GM13976 (cell line): ENCODE data around the gene ZNF609.

Experiments used
- DNase-seq: peaks from one replicate; pipeline ENCODE4 v3.0.0; 2012; ENCODE audit warnings: low spot score
- in situ Hi-C: fragments of 300-500 bp; cut with MboI; formaldehyde crosslinking; loops from one replicate; pipeline ENCODE4 v1.12.0; 2022; ENCODE audit warnings: low sequenced_read_pairs, mixed read lengths, inconsistent platforms; ENCODE audit not compliant: unreplicated experiment
- TF ChIP-seq, protein P1 (sequence below): IDR thresholded peaks from 2 replicates; pipeline ENCODE4 v1.5.1; 2012; ENCODE audit warnings: borderline replicate concordance, mild to moderate bottlenecking; ENCODE audit not compliant: insufficient read depth; ENCODE audit errors: extremely low read depth, missing control alignments, control extremely low read depth

ZNF609 gene

GRCh38 chr15:64705006-64705405 lies 244.6 kb downstream of the ZNF609 start:
- in situ Hi-C loops: no loop called here
- TF ChIP-seq, protein P1, sequence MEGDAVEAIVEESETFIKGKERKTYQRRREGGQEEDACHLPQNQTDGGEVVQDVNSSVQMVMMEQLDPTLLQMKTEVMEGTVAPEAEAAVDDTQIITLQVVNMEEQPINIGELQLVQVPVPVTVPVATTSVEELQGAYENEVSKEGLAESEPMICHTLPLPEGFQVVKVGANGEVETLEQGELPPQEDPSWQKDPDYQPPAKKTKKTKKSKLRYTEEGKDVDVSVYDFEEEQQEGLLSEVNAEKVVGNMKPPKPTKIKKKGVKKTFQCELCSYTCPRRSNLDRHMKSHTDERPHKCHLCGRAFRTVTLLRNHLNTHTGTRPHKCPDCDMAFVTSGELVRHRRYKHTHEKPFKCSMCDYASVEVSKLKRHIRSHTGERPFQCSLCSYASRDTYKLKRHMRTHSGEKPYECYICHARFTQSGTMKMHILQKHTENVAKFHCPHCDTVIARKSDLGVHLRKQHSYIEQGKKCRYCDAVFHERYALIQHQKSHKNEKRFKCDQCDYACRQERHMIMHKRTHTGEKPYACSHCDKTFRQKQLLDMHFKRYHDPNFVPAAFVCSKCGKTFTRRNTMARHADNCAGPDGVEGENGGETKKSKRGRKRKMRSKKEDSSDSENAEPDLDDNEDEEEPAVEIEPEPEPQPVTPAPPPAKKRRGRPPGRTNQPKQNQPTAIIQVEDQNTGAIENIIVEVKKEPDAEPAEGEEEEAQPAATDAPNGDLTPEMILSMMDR: no peak
- DNase-seq: no peak

DNA sequence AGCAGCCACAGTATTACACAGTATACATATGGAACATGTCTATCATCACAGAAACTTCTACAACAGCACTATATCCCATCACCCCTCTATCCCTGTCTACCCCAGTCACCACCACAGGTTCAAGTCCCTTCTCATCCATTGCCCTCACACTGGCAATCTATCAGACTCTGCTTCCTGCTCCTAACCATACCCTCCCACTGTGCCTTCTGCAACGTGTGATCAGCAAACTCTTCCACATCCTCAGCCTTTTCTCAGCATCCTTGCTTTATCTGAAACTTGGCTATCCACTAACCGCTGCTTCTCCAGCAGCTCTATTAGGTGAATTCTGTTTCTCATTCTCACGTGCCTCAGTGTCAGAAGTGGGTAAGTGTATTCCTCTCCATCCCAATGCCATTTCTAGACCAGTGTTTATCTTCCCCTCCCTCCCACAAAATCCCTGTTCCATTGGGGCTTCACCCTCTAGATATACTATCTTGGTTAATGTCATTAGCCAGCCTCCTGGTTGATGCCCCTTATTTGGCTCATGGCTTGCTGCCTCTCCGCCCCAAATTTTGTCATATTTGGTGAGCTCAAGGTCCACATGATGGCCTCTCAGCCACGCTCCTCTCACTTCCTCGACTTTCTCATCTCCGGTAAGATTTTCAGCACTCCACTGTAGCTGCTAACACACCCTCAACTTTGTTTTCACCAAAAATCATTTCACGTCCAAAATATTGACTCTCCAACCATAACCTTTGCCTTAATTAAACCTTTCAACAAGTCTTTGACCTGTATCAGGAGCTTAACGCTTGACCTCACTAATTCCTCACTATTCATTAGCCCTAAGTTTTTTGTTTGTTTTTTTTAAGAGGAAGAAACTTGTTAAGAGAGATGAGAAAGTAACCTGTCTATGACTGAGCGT lies 245.9 kb downstream of the ZNF609 start:
- in situ Hi-C loops: no loop called here
- TF ChIP-seq, protein P1: no peak
- no peak for DNase-seq

- DNase-seq: no peak
- in situ Hi-C loops: no loop called here
- TF ChIP-seq, protein P1: no peak
Observed at GRCh38 chr15:64710676-64711428, 250.5 kb downstream of the ZNF609 start.

DNA sequence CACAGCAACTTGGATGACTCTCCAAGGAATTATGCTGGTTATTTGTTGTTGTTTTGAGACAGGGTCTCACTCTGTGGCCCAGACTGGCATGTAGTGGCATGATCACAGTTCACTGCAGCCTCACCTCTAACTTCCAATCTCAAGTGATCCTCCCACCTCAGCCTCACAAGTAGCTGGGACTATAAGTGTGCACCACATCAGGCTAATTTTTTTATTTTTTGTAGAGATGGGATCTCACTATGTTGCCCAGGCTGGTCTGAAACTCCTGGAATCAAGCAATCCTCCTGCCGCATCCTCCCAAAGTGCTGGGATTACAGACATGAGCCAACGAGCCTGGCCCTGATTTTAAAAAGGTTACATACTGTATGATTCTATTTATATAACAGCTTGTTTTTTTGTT lies 252.0 kb downstream of the ZNF609 start:
- TF ChIP-seq, protein P1: no peak
- in situ Hi-C loops: no loop called here
- no peak for DNase-seq

DNA sequence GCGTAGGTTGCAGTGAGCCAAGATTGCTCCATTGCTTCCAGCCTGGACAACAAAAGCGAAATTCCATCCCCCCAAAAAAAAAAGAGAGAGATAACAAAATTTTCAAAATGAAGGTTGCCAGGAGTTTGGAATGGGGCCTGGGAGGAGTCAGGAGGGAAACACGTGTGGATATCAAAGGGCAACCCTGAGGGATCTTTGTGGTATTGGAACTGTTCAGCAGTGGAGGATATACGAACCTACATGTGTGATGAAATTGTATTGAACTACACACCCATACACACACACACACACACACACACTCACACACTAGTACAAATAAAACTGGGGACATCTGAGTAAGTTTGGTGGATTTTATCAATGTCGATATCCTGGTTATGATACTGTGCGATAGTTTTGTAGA lies 253.2 kb downstream of the ZNF609 start:
- TF ChIP-seq, protein P1: no peak
- DNase-seq: no peak
- in situ Hi-C loops: no loop called here

DNA sequence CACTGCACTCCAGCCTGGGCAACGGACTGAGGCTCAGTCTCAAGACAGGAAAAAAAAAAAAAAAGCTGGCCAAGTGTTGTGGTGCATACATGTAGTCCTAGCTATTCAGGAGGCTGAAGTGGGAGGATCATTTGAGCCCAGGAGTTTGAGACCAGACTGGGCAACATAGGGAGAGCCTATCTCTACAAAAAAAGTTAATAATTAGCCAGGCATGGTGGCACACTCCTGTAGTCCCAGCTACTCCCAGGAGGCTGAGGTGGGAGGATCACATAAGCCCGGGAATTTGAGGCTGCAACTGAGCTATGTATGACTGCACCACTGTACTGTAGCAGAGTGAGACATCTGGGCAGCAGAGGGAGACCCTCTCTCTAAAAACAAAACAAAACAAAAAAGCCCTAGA lies 256.1 kb downstream of the ZNF609 start:
- no peak for DNase-seq
- TF ChIP-seq, protein P1: no peak
- in situ Hi-C loops: loop anchor here (5.0 kb wide), 1 partner anchor 34 kb away; no protein-coding TSS in a partner anchor
